GM19238 (cell line): ENCODE data around the gene STX8.

Experiments
- DNase-seq: peaks from one replicate; pipeline ENCODE4 v3.0.0; 2011; ENCODE audit warnings: low spot score; ENCODE audit not compliant: insufficient read length

Gene STX8

GRCh38 chr17:9307313-9307998, 268.2 kb downstream of the STX8 start:
- no peak for DNase-seq

GRCh38 chr17:9306086-9306485, 269.5 kb downstream of the STX8 start:
- no peak for DNase-seq

GRCh38 chr17:9299695-9300094, 275.9 kb downstream of the STX8 start:
- DNase-seq, result no peak

- DNase-seq, result no peak
Observed at GRCh38 chr17:9298776-9299295, 276.8 kb downstream of the STX8 start.

- no peak for DNase-seq
Observed at GRCh38 chr17:9298135-9298534, 277.5 kb downstream of the STX8 start.

GRCh38 chr17:9294661-9295210, 280.9 kb downstream of the STX8 start:
- DNase-seq, result no peak

- no peak for DNase-seq
Observed at GRCh38 chr17:9292561-9292941, 283.1 kb downstream of the STX8 start.

- DNase-seq, result peak; percentile 48
Observed at GRCh38 chr17:9291912-9292560, 283.6 kb downstream of the STX8 start.

GRCh38 chr17:9290226-9290613, 285.4 kb downstream of the STX8 start:
- no peak for DNase-seq

- no peak for DNase-seq
Observed at GRCh38 chr17:9287306-9287705, 288.3 kb downstream of the STX8 start.

- no peak for DNase-seq
Observed at GRCh38 chr17:9286434-9286833, 289.2 kb downstream of the STX8 start.

- no peak for DNase-seq
Observed at GRCh38 chr17:9285602-9286427, 289.8 kb downstream of the STX8 start.

GRCh38 chr17:9284884-9285283, 290.7 kb downstream of the STX8 start:
- DNase-seq, result no peak

- DNase-seq, result no peak
Observed at GRCh38 chr17:9283909-9284308, 291.7 kb downstream of the STX8 start.

- no peak for DNase-seq
Observed at GRCh38 chr17:9279893-9280292, 295.7 kb downstream of the STX8 start.

- no peak for DNase-seq
Observed at GRCh38 chr17:9274973-9275372, 300.6 kb downstream of the STX8 start.

- DNase-seq, result no peak
Observed at GRCh38 chr17:9273428-9274391, 301.9 kb downstream of the STX8 start.

- no peak for DNase-seq
Observed at GRCh38 chr17:9272501-9273200, 303.0 kb downstream of the STX8 start.

GRCh38 chr17:9271989-9272388, 303.6 kb downstream of the STX8 start:
- DNase-seq, result no peak

GRCh38 chr17:9270921-9271320, 304.7 kb downstream of the STX8 start:
- no peak for DNase-seq
